Stimulated activated CD8-positive, alpha-beta memory T cell treated with anti-CD3 and anti-CD28 coated beads, Interleukin-15, amount 100 ng/mL, for 24 hours (primary cell): ENCODE data around the gene ZBTB47.

Experiments
- DNase-seq: peaks from one replicate; pipeline ENCODE4 v3.0.0-alpha.2; 2020; ENCODE audit warnings: low read depth

ZBTB47 gene

GRCh38 chr3:42712688-42713372, 59.3 kb downstream of the ZBTB47 start:
- DNase-seq: no peak

DNA sequence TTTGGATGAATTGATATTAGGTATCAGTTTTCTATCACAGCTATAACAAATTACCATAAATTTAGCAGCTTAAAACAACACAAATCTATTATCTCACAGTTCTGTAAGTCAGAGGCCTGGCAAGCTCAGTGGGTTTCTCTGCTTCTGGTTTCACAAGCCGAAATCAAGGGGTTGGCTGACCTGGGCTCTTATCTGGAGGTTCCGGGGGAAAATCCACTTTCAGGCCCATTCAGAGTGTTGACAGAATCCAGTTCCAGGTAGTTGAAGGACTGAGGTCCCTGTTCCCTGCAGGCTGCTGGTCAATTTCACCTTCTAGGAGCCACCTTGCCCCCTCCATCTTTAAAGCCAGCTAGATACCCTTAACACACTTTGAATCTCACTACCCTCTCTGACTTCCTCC, 60.2 kb downstream of the ZBTB47 start:
- no peak for DNase-seq

- DNase-seq: no peak
Measured at GRCh38 chr3:42714171-42714852, 60.8 kb downstream of the ZBTB47 start.
